ENCODE results near the gene ANKRD12.
"Not testable (repeated sequence)": the region's sequence is repeated elsewhere in the genome, so short reads cannot be mapped to it uniquely, and the experiment has no call there.

Gene ANKRD12

DNA sequence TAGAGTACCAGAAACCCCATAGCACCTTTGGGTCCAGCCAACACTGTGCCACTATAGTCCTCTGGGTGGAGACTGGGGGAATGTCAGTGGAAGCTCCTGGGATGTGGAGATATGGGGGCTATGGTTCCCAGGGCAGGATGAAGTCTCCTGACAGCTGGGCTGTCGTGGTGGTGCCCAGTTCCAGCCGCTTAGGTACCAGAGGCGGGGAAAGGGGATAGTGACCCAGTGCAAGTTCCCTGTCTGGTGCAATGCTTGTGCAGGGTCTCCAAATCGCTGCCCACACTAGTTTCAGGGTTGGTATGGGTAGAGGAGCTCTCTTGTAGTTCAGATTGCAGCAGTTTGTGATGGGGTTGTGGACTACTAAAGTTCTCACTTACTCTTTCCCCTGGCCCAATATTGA, 97.9 kb downstream of the ANKRD12 start:
- no peak for DNase-seq

DNA sequence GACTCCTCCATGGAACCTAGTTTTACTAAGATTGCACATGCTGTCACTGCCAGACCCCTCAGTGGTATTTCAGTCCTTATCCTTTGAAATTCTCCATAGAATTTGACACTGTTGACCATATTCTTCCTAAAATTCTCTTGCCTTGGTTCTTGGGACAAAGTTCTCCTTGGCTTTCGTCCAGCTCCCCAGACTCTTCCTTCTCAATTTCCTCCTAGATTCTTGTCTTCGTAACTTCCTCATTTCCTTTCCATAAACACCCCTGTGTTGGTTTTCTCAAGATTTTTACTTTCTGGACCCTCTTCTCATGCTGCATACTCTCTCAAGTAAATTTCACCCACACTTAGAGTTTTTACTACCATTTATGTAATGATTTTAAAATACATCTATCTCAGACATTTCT, 101.4 kb downstream of the ANKRD12 start:
- DNase-seq: no peak

- no peak for DNase-seq
These were observed 103.1 kb downstream of the ANKRD12 start for GRCh38 chr18:9239720-9240119.

DNA sequence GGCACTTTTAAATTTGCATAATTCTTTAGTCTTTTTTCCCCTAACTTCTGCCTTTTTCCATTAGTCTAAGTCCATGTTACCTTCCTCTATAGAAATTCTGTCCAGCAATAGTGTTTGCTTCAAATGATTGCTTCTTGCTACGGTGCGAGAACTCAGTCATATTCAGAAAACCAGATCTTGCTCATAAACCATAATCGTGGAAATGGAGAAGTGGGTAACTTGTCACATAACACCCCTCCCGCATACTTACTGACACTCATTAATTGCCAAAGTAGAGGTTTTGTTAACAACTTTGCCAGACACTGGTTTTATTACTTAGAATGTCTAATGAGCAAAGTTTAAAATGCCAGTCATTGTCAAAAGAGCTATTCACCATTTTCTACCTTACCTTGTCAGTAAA, 103.7 kb downstream of the ANKRD12 start:
- no peak for DNase-seq

- DNase-seq: no peak
These were observed 106.4 kb downstream of the ANKRD12 start for GRCh38 chr18:9243029-9243428.

- no peak for DNase-seq
These were observed 107.8 kb downstream of the ANKRD12 start for GRCh38 chr18:9244376-9244775.

DNA sequence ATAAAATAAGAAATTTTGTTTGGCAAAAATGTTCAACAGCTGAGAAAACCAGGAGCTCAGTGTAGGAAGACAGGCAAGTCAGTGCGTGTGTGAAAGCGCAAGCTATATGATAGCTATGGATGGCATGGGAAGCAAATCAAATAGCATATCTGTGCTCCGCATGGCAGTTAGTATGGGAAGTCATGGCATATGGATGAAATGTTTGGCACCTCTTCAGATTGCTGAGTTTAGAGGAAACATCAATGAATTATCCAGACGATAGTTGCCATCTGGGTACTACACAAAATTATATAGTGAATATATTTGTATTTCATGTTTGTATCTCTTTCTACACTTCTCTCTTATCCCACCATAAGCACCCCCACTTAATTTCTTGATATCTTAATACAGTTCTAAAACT, 112.1 kb downstream of the ANKRD12 start:
- no peak for DNase-seq

- DNase-seq: no peak
These were observed 112.7 kb downstream of the ANKRD12 start for GRCh38 chr18:9249254-9249653.

DNA sequence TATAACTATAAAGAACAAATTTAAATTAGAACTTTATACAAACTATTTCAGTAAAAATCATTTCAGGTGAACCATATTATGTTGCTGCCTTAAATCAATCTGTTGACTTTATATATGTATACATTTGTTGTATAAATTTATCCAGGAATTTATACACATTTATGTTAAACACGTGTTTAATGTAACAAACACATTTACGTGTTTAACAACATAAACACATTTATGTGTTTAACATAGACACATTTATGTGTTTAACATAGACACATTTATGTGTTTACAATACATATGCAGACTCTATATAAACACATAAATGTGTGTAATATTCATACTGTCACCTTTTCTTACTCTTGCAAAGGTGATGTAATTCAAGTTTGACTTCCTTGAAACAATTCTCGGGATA, 122.6 kb downstream of the ANKRD12 start:
- no peak for DNase-seq

DNA sequence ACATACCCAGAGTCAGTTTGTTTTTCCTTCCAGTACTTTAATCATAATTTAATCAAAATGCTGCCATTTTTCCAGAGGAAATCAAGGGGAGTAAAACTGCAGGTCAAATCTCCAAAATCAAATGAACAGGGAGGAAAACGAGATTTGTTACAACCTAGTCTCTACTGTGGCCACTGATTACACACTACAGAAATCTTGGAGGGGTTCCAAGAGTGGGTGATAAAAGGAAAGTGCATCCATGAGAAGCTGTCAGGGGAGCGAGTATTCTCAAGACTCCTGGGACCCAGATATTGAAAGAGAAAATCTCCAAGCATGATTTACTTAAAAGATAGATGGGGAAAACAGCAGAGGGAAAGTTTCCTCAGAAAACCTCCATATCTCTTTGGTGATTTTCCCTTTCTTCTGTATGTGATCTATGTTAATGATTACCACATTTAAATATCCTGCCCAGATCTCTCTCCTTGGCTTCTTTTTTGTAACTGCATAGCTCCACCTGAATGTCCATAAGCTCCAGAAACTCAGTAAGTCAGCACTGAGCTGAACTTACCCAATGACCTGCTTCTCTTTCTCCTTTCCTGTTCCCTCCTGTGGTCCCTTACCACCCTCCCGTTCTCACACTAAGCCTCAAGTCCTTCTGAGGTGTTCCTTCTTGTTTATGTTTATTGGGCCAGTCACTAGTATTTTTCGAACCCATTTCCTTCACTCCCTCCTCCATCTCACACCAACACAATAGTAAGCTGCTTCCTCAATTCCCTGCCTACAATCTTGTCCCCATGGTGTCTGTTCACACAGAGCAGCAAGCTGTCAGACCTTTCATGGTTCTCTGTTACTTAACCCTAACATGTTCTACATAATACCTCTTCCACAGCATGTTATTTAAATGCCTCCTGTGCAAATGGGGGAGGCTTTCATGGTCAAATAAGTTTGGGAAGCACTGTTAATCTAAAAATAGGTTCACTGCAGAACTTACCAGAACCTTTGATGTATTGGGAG, 124.1 kb downstream of the ANKRD12 start:
- DNase-seq: no peak

- DNase-seq: no peak
These were observed 126.7 kb downstream of the ANKRD12 start for GRCh38 chr18:9263264-9263663.

DNA sequence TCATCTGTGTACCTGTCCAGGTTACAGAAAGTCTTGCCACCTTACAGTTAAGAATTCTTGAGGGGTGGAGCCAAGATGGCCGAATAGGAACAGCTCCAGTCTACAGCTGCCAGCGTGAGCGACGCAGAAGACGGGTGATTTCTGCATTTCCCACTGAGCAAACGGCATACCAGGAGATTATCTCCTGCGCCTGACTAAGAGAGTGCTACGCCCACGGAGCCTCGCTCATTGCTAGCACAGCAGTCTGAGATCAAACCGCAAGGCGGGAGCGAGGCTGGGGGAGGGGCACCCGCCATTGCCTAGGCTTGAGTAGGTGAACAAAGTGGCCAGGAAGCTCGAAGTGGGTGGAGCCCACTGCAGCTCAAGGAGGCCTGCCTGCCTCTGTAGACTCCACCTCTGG, 128.2 kb downstream of the ANKRD12 start:
- DNase-seq: not testable (repeated sequence)

GRCh38 chr18:9273221-9273620, 136.6 kb downstream of the ANKRD12 start:
- no peak for DNase-seq

DNA sequence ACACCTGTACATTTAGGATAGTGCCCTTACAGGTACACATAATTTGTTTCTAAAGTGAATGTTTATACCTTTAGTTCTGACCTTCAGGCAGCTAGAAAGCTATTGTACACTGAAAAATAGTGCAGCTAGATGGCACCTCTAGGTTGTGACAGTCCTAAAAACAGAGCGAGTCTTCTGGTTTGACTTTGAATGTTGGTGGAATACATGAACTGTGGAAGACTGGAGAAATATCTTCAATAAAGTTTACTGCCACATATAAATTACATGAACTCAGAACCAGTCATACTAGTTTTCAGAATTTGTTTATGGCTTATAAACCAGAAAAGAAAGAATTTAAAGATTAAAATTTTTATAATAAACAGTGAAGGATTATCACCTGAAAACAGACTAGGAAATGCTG, 139.3 kb downstream of the ANKRD12 start:
- no peak for DNase-seq

- no peak for DNase-seq
These were observed 141.4 kb downstream of the ANKRD12 start for GRCh38 chr18:9278028-9278427.

GRCh38 chr18:9280849-9281248, 144.3 kb downstream of the ANKRD12 start:
- DNase-seq: no peak

- DNase-seq: no peak
These were observed 145.2 kb downstream of the ANKRD12 start for GRCh38 chr18:9281780-9282179.

DNA sequence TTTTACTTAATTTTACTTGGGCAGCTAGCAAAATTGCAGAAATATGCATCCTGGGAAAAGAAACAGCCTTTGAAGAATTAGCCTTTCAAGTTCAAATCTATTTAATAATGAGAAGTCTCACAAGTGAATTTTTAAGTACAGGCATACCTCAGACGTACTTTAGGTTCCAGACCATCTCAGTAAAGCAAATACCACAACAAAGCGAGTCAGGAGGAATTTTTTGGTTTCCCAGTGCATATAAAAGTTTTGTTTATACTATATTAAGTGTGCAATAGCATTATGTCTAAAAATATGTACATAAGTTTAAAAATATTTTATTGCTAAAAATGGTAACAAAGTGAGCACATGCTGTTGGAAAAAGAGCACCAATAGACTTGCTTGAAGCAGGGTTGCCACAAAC, 147.2 kb downstream of the ANKRD12 start:
- DNase-seq: no peak

DNA sequence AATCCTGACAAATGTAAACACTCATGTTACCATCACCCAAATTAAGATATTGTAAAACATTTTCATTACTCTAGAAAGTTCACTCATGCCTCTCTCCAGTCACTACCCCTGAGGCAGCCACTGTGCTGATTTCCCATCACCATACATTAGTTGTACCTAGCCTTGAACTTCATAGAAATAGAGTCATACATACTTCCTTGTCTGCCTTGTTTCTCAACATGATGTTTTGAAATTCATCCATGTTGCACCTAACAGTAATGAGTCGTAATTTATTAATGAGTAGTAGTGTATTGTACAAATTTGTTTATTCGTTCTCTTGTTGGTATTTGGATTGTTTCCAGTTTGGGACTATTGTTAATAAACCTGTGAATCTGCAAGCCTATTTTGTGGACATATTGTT, 149.0 kb downstream of the ANKRD12 start:
- no peak for DNase-seq

GRCh38 chr18:9287036-9287435, 150.5 kb downstream of the ANKRD12 start:
- no peak for DNase-seq

GRCh38 chr18:9289698-9290097, 153.1 kb downstream of the ANKRD12 start:
- no peak for DNase-seq

- DNase-seq: no peak
These were observed 153.6 kb downstream of the ANKRD12 start for GRCh38 chr18:9290156-9290555.

GRCh38 chr18:9292047-9292446, 155.5 kb downstream of the ANKRD12 start:
- no peak for DNase-seq

GRCh38 chr18:9293948-9294347, 157.4 kb downstream of the ANKRD12 start:
- DNase-seq: no peak

Measured in activated CD4-positive, alpha-beta T cell treated with anti-CD3 and anti-CD28 coated beads, Interleukin-2, amount 50 U/mL, for 48 hours (primary cell).